Pancreas (tissue), 10 donors: ENCODE results near the gene STXBP5. TPM values are rescaled to one million over a fixed set of nuclear protein-coding genes. Genes with fewer than 3 reads are reported as not detected.

Experiments
- ATAC-seq, 4 donors: fragments of 200-7000 bp; cut with Tn5 transposase; one replicate each; pipeline versions ENCODE4 v1.8.0 to v1.9.1; 2020; ENCODE audit warnings: mild to moderate bottlenecking in 4 of 4, moderate library complexity in 4 of 4
- DNase-seq, 6 donors: peaks; one replicate each; pipeline ENCODE4 v3.0.0-alpha.2; 2020
- FAIRE-seq: peaks from 2 replicates; lab custom pipeline; 2012; peaks lifted over from hg19 to GRCh38; lab: Jason Lieb, UNC
- H3K27ac ChIP-seq, 4 donors: fragments of 200-600 bp; sonication (generic); 1 replicate in 3 of 4; 2 replicates in 1 of 4; pipeline versions ENCODE4 v1.5.0 to v1.8.0; 2020
- H3K27me3 ChIP-seq, 4 donors: fragments of 200-600 bp; one replicate each; pipeline ENCODE4 v1.8.0; 2021
- H3K36me3 ChIP-seq, 3 donors: fragments of 200-600 bp; sonication (generic) in 1 of 3; one replicate each; pipeline versions ENCODE4 v1.5.0 to v1.8.0; 2020 to 2021
- H3K4me1 ChIP-seq, 3 donors: fragments of 200-600 bp; one replicate each; pipeline ENCODE4 v1.8.0; 2021
- H3K4me3 ChIP-seq, 4 donors: fragments of 200-600 bp; sonication (generic) in 2 of 4; one replicate each; pipeline versions ENCODE4 v1.5.0 to v1.8.0; 2020 to 2021
- H3K9me3 ChIP-seq, 4 donors: fragments of 200-600 bp; one replicate each; pipeline ENCODE4 v1.8.0; 2021
- WGBS, 2 donors: extraction: QIAGEN DNeasy Blood & Tissue Kit; methylation state at CpG; one replicate each; pipeline ENCODE4 v1.1.7; 2013; 5-methylcytosine and 5-hydroxymethylcytosine counted together
- intact Hi-C, 3 donors: fragments of 100-400 bp; cut with DNase I; formaldehyde crosslinking; loops; one replicate each; pipeline versions ENCODE4 v1.11.1 to v1.14.2; 2022
- polyA plus RNA-seq, 2 donors: library from polyadenylated mRNA; stranded (reverse); fragments of 200-250 nt; gene quantifications; one replicate each; pipeline ENCODE4 v1.2.3, GENCODE V29; 2013
- total RNA-seq, 6 donors: library from RNA; stranded (reverse); fragmentation: NEBNext Ultra II Directional in 4 of 6; extraction: Animal tissue kit (Norgen Biotek cat#: 25700) in 4 of 6; gene quantifications; one replicate each; pipeline versions ENCODE4 v1.2.1 to v1.2.4, GENCODE V29; 2021 to 2023
- TF ChIP-seq, protein P1 (sequence below), 4 donors: fragments of 200-600 bp; sonication (generic) in 3 of 4; IDR thresholded peaks; one replicate each; pipeline versions ENCODE4 v1.5.0 to v1.8.0; 2021; ENCODE audit warnings: antibody characterized with exemption in 4 of 4
- donor health status: healthy with polysubstance abuse.
- donor health status: DM: no; HTN: no; CAD: no; lungs with moderate emphysema.
- donor health status: DM: no; HTN: no; CAD: no.
- donor health status: control.
- donor health status: control.
- donor health status: Bipolar disorder and iron deficiency.
- donor health status: DM: yes; HTN: yes; CAD: no.
- donor health status: DM: no; HTN: no; CAD: no.
- donor health status: DM: no; HTN: no; CAD: no.
- donor health status: DM: yes; HTN: yes; CAD: no.

STXBP5 gene
- total RNA-seq (10 to 100 TPM; 20.0 to 25.8 (median 23.9) TPM), polyA plus RNA-seq (10 to 100 TPM; 11.9 to 14.1 TPM)

DNA sequence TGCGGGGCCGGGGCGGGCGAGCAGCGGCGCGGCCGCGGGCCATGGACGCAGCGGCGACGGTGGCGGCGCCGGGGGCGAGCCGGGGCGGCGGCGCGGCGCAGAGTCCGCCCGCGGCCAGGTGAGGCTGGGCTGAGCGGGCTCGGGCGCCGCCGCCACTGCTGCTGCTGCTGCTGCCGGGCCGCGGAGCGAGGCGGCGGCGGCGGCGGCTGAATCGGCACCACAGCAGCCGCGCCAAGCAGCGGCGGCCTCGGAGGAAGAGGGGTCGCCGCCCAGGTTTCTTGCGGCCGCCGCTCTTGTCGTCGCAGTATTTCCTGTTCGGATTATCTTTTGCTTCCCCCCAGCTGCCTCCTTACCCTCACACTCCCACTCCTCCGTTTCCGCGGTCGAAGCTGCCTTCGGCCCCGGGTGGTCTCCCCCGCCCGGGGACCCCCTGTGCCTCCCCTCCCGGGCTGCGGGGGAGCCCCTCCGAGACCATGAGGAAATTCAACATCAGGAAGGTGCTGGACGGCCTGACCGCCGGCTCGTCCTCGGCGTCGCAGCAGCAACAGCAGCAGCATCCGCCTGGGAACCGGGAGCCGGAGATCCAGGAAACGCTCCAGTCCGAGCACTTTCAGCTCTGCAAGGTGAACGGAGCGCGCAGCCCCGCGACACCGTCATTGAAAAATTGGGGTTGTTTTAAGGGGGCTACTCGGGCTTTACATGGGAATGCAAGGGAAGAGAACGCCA, at the start of gene STXBP5:
Gene STXBP5 (plus strand): TSS at position 358 of the 726 bp plus-strand sequence. CDS start 116 bp downstream, at position 474.
- peak; percentile 9 to 39 (median 20) for ATAC-seq
- Histone ChIP-seq H3K27me3 (no peaks in the 10 kb centered on the region), H3K9me3 (no peaks in the 10 kb centered on the region), H3K36me3 (no peaks in the 10 kb centered on the region), H3K27ac (peak within 1 kb of the TSS; percentile 93 to 98 (median 97)), H3K4me1 (peaks cover 8 to 24% (median 23%) of the 10 kb centered on the region in 3 donors), H3K4me3 (peak within 1 kb of the TSS; percentile 66 to 85 (median 82))
- TF ChIP-seq, protein P1, sequence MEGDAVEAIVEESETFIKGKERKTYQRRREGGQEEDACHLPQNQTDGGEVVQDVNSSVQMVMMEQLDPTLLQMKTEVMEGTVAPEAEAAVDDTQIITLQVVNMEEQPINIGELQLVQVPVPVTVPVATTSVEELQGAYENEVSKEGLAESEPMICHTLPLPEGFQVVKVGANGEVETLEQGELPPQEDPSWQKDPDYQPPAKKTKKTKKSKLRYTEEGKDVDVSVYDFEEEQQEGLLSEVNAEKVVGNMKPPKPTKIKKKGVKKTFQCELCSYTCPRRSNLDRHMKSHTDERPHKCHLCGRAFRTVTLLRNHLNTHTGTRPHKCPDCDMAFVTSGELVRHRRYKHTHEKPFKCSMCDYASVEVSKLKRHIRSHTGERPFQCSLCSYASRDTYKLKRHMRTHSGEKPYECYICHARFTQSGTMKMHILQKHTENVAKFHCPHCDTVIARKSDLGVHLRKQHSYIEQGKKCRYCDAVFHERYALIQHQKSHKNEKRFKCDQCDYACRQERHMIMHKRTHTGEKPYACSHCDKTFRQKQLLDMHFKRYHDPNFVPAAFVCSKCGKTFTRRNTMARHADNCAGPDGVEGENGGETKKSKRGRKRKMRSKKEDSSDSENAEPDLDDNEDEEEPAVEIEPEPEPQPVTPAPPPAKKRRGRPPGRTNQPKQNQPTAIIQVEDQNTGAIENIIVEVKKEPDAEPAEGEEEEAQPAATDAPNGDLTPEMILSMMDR (IDR thresholded peaks at IDR 0.05), result no peak
- FAIRE-seq, result no peak
- DNase-seq, result peak; percentile 51 to 80 (median 64)
- intact Hi-C loops, result no loop called here
- WGBS, 2 donors, result 0% methylated on average over 28 to 85 of the region's 85 CpGs

GRCh38 chr6:147154454-147154853, 49.8 kb upstream of the STXBP5 start:
- DNase-seq (no peak), ATAC-seq (peak in 3 of 4 donors; percentile 19 to 82 (median 74)), FAIRE-seq (no peak)
- no peaks in the 10 kb centered on the region for H3K36me3 ChIP-seq
- H3K27me3 ChIP-seq, result no peaks in the 10 kb centered on the region
- H3K4me1 ChIP-seq, result no peaks in the 10 kb centered on the region
- no peak overlapping the region for H3K4me3 ChIP-seq
- H3K27ac ChIP-seq, result no peak overlapping the region
- TF ChIP-seq, protein P1 (IDR thresholded peaks at IDR 0.05), result no peak
- intact Hi-C loops, result no loop called here
- no peaks in the 10 kb centered on the region for H3K9me3 ChIP-seq
- WGBS, 2 donors, result 81 to 91% methylated on average over 1 of the region's 1 CpG

GRCh38 chr6:147156218-147156617, 48.0 kb upstream of the STXBP5 start:
- DNase-seq, result no peak

GRCh38 chr6:147156799-147157382, 47.3 kb upstream of the STXBP5 start:
- DNase-seq (no peak), ATAC-seq (no peak), FAIRE-seq (no peak)
- H3K27me3 ChIP-seq, result no peaks in the 10 kb centered on the region
- no peak overlapping the region for H3K4me3 ChIP-seq
- H3K4me1 ChIP-seq, result peaks cover 0 to 3% (median 0%) of the 10 kb centered on the region in 3 donors
- TF ChIP-seq, protein P1 (IDR thresholded peaks at IDR 0.05), result no peak
- H3K36me3 ChIP-seq, result no peaks in the 10 kb centered on the region
- H3K27ac ChIP-seq, result no peak overlapping the region
- intact Hi-C loops, result no loop called here
- 87 to 91% methylated on average over 4 of the region's 4 CpGs for WGBS, 2 donors
- no peaks in the 10 kb centered on the region for H3K9me3 ChIP-seq

More at GRCh38 chr6:147156218-147156617, 48.0 kb upstream of the STXBP5 start:
- H3K9me3 ChIP-seq, result no peaks in the 10 kb centered on the region
- FAIRE-seq (no peak), ATAC-seq (no peak)
- H3K27me3 ChIP-seq, result no peaks in the 10 kb centered on the region
- intact Hi-C loops, result no loop called here
- no peak overlapping the region for H3K27ac ChIP-seq
- H3K4me3 ChIP-seq, result no peak overlapping the region
- TF ChIP-seq, protein P1 (IDR thresholded peaks at IDR 0.05), result no peak
- H3K36me3 ChIP-seq, result no peaks in the 10 kb centered on the region
- peaks cover 0 to 3% (median 0%) of the 10 kb centered on the region in 3 donors for H3K4me1 ChIP-seq
